Breast epithelium (tissue), 4 donors: ENCODE results near the gene DDAH2. TPM values are rescaled to one million over a fixed set of nuclear protein-coding genes. Genes with fewer than 3 reads are reported as not detected.
A peak's percentile ranks its signal among the peaks of the same experiment; 100 is the strongest.

Experiments
- DNase-seq, 2 donors: peaks; one replicate each; pipeline ENCODE4 v3.0.0-alpha.2; 2019; ENCODE audit warnings: low spot score in 2 of 2
- H3K27ac ChIP-seq, 2 donors: fragments of 200-600 bp; sonication (generic) in 1 of 2; one replicate each; pipeline ENCODE4 v1.5.1; 2016 to 2019; ENCODE audit warnings: mild to moderate bottlenecking in 1 of 2
- H3K27me3 ChIP-seq, 2 donors: fragments of 200-600 bp; sonication (generic) in 1 of 2; one replicate each; pipeline versions ENCODE4 v1.5.1 to v1.6.0; 2017 to 2019; ENCODE audit warnings: control low read depth in 1 of 2, mild to moderate bottlenecking in 1 of 2
- H3K36me3 ChIP-seq: fragments of 200-600 bp; one replicate; pipeline ENCODE4 v1.5.1; 2019
- H3K4me1 ChIP-seq, 2 donors: fragments of 200-600 bp; sonication (generic); one replicate each; pipeline ENCODE4 v1.5.1; 2016 to 2019; ENCODE audit warnings: control low read depth in 1 of 2
- H3K4me3 ChIP-seq, 3 donors: fragments of 200-600 bp; sonication (generic); 1 replicate in 2 of 3; 2 replicates in 1 of 3; pipeline ENCODE4 v1.5.1; 2016 to 2019; ENCODE audit warnings: mild to moderate bottlenecking in 3 of 3, moderate library complexity in 2 of 3
- H3K9me3 ChIP-seq, 2 donors: fragments of 200-600 bp; sonication (generic) in 1 of 2; one replicate each; pipeline ENCODE4 v1.5.1; 2016 to 2019; ENCODE audit warnings: control low read depth in 1 of 2
- POLR2A ChIP-seq: fragments of 450-650 bp; IDR thresholded peaks from one replicate; pipeline ENCODE4 v1.6.1; 2016; ENCODE audit warnings: antibody characterized with exemption, mild to moderate bottlenecking, moderate library complexity
- POLR2AphosphoS5 ChIP-seq, 3 donors: sonication (generic); formaldehyde crosslinking; IDR thresholded peaks; one replicate each; pipeline ENCODE4 v1.6.1; 2017; ENCODE audit warnings: antibody characterized with exemption in 3 of 3
- intact Hi-C: fragments of 100-400 bp; cut with DNase I; formaldehyde crosslinking; loops from one replicate; pipeline ENCODE4 v1.15.1; 2023; ENCODE audit warnings: low total_unique reads
- total RNA-seq, 3 donors: library from RNA; depleted of rRNA; stranded (reverse); fragments of >200 nt; gene quantifications; one replicate each; pipeline ENCODE4 v1.1.0, GENCODE V29; 2016
- TF ChIP-seq, protein P1 (sequence below), 3 donors: fragments of 450-650 bp; IDR thresholded peaks; one replicate each; pipeline ENCODE4 v1.5.1; 2016 to 2017; ENCODE audit warnings: antibody characterized with exemption in 3 of 3, mild to moderate bottlenecking in 3 of 3, moderate library complexity in 3 of 3

DDAH2 gene
- total RNA-seq, 3 donors from 2014 or later: 100.0 to 212 (median 115) TPM

DNA sequence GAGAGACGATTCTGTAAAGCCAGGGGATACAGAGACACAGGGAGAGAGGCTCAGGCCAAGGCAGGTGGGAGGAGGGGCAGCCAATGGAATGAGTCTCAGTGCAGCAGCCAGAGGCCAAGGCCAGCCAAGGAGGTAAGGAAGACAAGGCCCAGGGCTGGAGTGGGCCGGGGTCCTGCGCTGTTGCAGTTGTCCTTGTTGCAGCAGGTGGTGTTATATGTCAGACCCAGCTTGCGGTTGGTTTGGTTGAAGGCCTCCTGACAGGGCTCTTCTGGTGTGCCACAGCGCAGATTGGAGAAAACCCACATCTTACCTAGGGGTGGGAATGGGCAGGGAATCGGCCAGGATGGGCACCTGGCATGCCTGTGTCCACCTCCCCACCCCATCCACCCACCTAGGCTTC is 10.1 kb downstream of the DDAH2 start:
- Histone ChIP-seq H3K27ac (peak overlapping the region; percentile 87 to 88), H3K9me3 (no peaks in the 10 kb centered on the region), H3K4me1 (peaks cover 3 to 6% of the 10 kb centered on the region in 2 donors), H3K27me3 (no peaks in the 10 kb centered on the region), H3K4me3 (no peak overlapping the region), H3K36me3 (no peaks in the 10 kb centered on the region)
- TF ChIP-seq, protein P1, sequence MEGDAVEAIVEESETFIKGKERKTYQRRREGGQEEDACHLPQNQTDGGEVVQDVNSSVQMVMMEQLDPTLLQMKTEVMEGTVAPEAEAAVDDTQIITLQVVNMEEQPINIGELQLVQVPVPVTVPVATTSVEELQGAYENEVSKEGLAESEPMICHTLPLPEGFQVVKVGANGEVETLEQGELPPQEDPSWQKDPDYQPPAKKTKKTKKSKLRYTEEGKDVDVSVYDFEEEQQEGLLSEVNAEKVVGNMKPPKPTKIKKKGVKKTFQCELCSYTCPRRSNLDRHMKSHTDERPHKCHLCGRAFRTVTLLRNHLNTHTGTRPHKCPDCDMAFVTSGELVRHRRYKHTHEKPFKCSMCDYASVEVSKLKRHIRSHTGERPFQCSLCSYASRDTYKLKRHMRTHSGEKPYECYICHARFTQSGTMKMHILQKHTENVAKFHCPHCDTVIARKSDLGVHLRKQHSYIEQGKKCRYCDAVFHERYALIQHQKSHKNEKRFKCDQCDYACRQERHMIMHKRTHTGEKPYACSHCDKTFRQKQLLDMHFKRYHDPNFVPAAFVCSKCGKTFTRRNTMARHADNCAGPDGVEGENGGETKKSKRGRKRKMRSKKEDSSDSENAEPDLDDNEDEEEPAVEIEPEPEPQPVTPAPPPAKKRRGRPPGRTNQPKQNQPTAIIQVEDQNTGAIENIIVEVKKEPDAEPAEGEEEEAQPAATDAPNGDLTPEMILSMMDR (IDR thresholded peaks at IDR 0.05): no peak
- TF ChIP-seq POLR2AphosphoS5 (IDR thresholded peaks at IDR 0.05) (no peak), POLR2A (no peak)
- intact Hi-C loops: no loop called here
- no peak for DNase-seq

- Histone ChIP-seq H3K9me3 (no peaks in the 10 kb centered on the region), H3K36me3 (no peaks in the 10 kb centered on the region), H3K4me3 (no peak overlapping the region), H3K27ac (peak overlapping the region; percentile 87 to 88), H3K27me3 (no peaks in the 10 kb centered on the region), H3K4me1 (peaks cover 3 to 6% of the 10 kb centered on the region in 2 donors)
- TF ChIP-seq, protein P1 (IDR thresholded peaks at IDR 0.05): no peak
- TF ChIP-seq POLR2AphosphoS5 (IDR thresholded peaks at IDR 0.05): peak in 2 of 3 donors; percentile 27 to 32
- DNase-seq: peak; percentile 75 to 85
- intact Hi-C loops: loop anchor here (1.0 kb wide), 1 partner anchor 16 kb away; no protein-coding TSS in a partner anchor
These were observed 10.8 kb downstream of the DDAH2 start for GRCh38 chr6:31718265-31718664.

GRCh38 chr6:31717499-31718222 is 11.4 kb downstream of the DDAH2 start:
- peak; percentile 63 to 84 for DNase-seq
- Histone ChIP-seq H3K4me3 (peak overlapping the region in 1 of 3 donors; percentile 17), H3K9me3 (no peaks in the 10 kb centered on the region), H3K36me3 (no peaks in the 10 kb centered on the region), H3K27me3 (no peaks in the 10 kb centered on the region), H3K27ac (peak overlapping the region; percentile 87 to 88), H3K4me1 (peaks cover 3 to 6% of the 10 kb centered on the region in 2 donors)
- intact Hi-C loops: loop anchor here (1.0 kb wide), 1 partner anchor 15 kb away; no protein-coding TSS in a partner anchor
- TF ChIP-seq POLR2AphosphoS5 (IDR thresholded peaks at IDR 0.05): peak in 1 of 3 donors; percentile 20
- TF ChIP-seq, protein P1 (IDR thresholded peaks at IDR 0.05): peak in 1 of 3 donors; percentile 33
- no peak for TF ChIP-seq POLR2A

- no peak for DNase-seq
- Histone ChIP-seq H3K4me1 (peaks cover 3 to 6% of the 10 kb centered on the region in 2 donors), H3K36me3 (no peaks in the 10 kb centered on the region), H3K27me3 (no peaks in the 10 kb centered on the region), H3K9me3 (no peaks in the 10 kb centered on the region), H3K4me3 (no peak within 1 kb of the TSS), H3K27ac (peak within 1 kb of the TSS in 1 of 2 donors; percentile 33)
- intact Hi-C loops: no loop called here
- TF ChIP-seq POLR2A: no peak
- no peak for TF ChIP-seq POLR2AphosphoS5 (IDR thresholded peaks at IDR 0.05)
- TF ChIP-seq, protein P1 (IDR thresholded peaks at IDR 0.05): no peak
These were observed 13.8 kb downstream of the DDAH2 start, which contains the start of gene LY6G6D for GRCh38 chr6:31715022-31715958. TSS of gene LY6G6D (plus strand) at chr6:31715348. CDS start at chr6:31715356, 8 bp downstream.
